Hematopoietic multipotent progenitor cell (in vitro differentiated cells): ENCODE measurements around the gene IQSEC1. TPM values are rescaled to one million over a fixed set of nuclear protein-coding genes. Genes with fewer than 3 reads are reported as not detected.

Source experiments
- DNase-seq, 3 donors: peaks; one replicate each; pipeline ENCODE4 v3.0.0-alpha.2; 2011 to 2015; ENCODE audit warnings: low read depth in 2 of 3, low spot score in 2 of 3
- total RNA-seq: library from RNA; depleted of rRNA; stranded (reverse); fragments of >200 nt; gene quantifications from one replicate; pipeline ENCODE4 v1.2.3, GENCODE V29; 2012

IQSEC1 gene
- total RNA-seq, 1 donor = 20.7 TPM

- no peak for DNase-seq
Measured at GRCh38 chr3:12961007-12961696, 112.1 kb downstream of the IQSEC1 start.

- DNase-seq = no peak
Measured at GRCh38 chr3:12960497-12960896, 112.7 kb downstream of the IQSEC1 start.

- peak in 2 of 3 donors; percentile 63 to 84 for DNase-seq
Measured at GRCh38 chr3:12959838-12960378, 113.3 kb downstream of the IQSEC1 start.

- DNase-seq = no peak
Measured at GRCh38 chr3:12959410-12959809, 113.8 kb downstream of the IQSEC1 start.

- no peak for DNase-seq
Measured at GRCh38 chr3:12957824-12958792, 115.1 kb downstream of the IQSEC1 start.

GRCh38 chr3:12957339-12957738 lies 115.9 kb downstream of the IQSEC1 start:
- DNase-seq = no peak

- DNase-seq = no peak
Measured at GRCh38 chr3:12956316-12956660, 116.9 kb downstream of the IQSEC1 start.

- DNase-seq = no peak
Measured at GRCh38 chr3:12955651-12956315, 117.4 kb downstream of the IQSEC1 start.

- DNase-seq = peak in 2 of 3 donors; percentile 77 to 89
Measured at GRCh38 chr3:12954891-12955650, 118.2 kb downstream of the IQSEC1 start.

- no peak for DNase-seq
Measured at GRCh38 chr3:12954180-12954579, 119.0 kb downstream of the IQSEC1 start.

GRCh38 chr3:12953201-12953995 lies 119.8 kb downstream of the IQSEC1 start:
- DNase-seq = no peak

- no peak for DNase-seq
Measured at GRCh38 chr3:12952343-12953200, 120.7 kb downstream of the IQSEC1 start.

GRCh38 chr3:12948891-12949711 lies 124.1 kb downstream of the IQSEC1 start:
- DNase-seq = peak in 2 of 3 donors; percentile 68 to 73

- no peak for DNase-seq
Measured at GRCh38 chr3:12948371-12948770, 124.9 kb downstream of the IQSEC1 start.

- DNase-seq = peak in 1 of 3 donors; percentile 37
Measured at GRCh38 chr3:12947504-12948369, 125.5 kb downstream of the IQSEC1 start.

GRCh38 chr3:12946649-12947316 lies 126.4 kb downstream of the IQSEC1 start:
- no peak for DNase-seq
